Right forelimb (tissue), 1 donor: Measurements from ENCODE around the gene RHEX.

ENCODE experiments used
- DNase-seq: peaks from one replicate; pipeline ENCODE4 v3.0.0-alpha.2; 2018

RHEX gene

GRCh38 chr1:206120406-206120805 lies 67.4 kb downstream of the RHEX start:
- no peak for DNase-seq

DNA sequence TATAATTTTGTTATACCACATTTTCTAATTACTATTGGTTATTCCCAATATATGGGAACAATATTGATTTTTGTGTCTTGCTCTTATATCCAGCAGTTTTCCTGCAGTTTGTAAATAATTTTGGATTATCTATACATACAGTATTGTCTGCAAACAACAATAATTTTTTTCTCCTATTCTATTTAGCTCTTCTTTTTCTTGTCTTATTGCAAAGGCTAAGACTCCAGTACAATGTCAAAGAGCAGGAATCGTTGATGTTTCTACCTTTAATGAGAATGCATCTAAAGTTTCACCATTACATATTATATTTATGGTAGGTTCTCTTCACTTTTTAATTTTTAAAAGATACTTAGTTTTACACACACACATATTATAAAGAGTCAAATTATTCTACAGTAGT lies 68.3 kb downstream of the RHEX start:
- DNase-seq = no peak

- DNase-seq = no peak
These were observed 69.7 kb downstream of the RHEX start for GRCh38 chr1:206122686-206123085.

GRCh38 chr1:206125346-206125745 lies 72.4 kb downstream of the RHEX start:
- DNase-seq = no peak

DNA sequence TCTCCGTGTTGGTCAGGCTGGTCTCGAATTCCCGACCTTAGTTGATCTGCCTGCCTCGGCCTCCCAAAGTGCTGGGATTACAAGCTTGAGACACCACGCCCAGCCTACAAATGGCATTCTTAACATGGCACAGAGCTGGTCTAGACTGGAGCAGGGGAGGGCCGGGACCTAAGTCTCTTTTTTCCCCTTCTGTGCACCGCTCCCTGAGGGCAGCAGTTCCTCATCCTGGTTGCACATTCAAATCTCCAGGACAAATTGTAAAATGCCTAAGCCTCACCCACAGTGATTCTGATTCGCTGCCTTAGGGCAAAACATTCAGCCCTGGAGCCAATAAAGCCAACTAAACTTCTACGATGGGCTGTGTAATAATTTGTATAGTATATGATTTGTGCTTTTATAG lies 74.4 kb downstream of the RHEX start:
- no peak for DNase-seq

GRCh38 chr1:206128196-206128595 lies 75.2 kb downstream of the RHEX start:
- no peak for DNase-seq

DNA sequence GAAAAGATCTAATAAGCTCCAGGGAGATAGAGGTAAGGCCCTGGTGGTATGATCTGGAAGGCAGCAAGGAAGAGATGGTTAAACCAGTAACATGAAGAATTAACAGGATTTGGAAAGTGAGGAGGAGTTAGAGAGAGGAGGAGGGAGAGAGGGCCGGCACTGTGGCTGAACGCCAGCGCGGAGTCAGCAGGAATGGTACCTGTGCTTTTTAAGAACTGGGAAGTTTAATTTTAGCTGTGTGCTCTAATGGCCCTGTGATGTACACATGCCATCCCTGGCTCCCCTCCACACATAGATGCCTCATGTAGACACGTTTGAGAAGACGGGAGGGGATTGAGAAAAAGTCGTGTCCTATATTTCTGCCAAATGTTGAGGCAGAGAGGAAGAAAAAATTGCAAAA lies 78.1 kb downstream of the RHEX start:
- no peak for DNase-seq

DNA sequence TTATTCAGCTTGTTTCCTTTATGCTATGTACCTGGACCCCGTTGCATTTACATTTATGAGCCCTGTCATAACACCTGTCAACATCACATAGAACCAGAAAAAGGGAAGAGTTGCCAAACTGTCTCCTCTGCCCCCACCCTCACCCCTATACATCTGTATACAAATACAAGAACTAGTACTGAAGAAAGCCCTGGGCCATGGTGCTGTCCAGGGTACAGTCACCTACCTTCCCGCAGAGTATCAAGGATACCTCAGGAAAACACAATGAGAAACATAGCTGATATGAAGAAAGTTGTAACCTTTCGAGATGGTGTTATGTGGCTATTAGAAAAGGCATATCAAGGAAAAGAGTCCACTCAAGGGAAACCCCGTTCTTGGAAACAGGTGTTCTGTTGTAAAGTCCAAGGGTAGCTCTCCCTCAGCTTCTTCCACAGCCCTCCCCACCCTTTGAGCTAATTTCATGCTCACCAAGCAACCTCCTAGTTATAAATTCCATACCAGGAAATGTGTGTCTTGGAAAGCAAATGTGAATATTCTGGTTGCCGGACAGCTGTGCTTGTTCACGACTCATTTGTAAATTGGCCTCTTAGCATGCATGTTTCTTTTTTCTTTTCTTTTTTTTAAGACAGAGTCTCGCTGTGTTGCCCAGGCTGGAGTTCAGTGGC lies 80.9 kb downstream of the RHEX start:
- no peak for DNase-seq

DNA sequence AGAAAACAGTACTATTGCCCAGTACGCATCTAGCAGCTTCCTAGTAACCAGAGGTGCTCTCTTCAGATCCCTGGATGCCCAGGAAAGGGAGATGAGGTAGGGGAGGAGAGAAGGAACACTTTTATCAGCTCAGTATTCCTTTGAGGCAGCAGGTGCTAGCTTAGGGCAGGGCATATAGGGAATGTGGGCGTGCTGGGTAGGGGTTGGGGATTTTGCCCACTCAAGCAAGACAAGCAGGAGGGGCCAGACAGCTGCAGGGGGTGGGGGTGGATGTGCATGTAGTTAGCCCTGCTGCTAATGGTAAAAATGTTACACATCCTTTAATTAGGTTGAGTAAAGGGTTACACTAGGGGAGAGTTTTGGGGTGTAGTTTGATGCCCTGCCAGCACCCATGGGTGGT lies 82.3 kb downstream of the RHEX start:
- DNase-seq = no peak

GRCh38 chr1:206136241-206136640 lies 83.3 kb downstream of the RHEX start:
- no peak for DNase-seq

DNA sequence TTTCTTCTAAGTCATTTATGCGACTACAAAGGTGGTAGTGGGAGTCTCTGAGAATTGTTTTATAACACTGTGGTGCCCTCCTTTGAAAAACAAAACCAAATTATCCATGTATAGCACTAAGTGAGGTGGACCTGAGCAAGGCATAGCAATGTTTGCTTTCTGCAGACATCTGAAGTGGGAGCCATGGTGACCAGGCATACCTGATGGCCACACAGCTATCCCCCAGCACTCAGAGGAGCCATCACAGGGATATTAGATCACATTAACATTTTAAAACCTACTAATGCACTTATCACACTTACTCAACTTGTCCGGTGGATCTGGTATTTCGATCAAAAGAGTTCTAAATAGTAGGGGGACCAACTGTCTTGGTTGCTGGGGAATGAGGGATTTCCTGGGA lies 89.0 kb downstream of the RHEX start:
- DNase-seq = no peak

- DNase-seq = no peak
These were observed 89.8 kb downstream of the RHEX start for GRCh38 chr1:206142770-206143169.

- peak; percentile 79 for DNase-seq
These were observed 90.7 kb downstream of the RHEX start for GRCh38 chr1:206143537-206144172.

DNA sequence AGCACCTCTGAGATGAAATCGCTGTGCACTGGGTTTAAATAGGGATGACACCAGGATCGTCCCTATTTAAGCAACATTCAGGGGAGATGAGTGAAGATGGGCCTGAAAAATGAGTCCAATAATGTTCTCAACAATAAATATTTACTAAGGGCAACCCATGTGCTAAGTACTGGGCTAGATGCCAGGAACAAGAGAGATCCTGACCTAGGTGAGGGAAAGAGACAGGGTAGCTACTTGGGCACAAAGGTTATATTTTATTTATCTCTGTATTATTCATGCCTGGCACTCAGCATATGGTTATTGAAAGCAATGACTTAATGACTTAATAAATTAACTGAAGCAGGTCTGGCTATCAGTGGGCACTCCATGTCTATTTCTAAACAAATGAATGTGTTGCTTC lies 91.6 kb downstream of the RHEX start:
- no peak for DNase-seq

DNA sequence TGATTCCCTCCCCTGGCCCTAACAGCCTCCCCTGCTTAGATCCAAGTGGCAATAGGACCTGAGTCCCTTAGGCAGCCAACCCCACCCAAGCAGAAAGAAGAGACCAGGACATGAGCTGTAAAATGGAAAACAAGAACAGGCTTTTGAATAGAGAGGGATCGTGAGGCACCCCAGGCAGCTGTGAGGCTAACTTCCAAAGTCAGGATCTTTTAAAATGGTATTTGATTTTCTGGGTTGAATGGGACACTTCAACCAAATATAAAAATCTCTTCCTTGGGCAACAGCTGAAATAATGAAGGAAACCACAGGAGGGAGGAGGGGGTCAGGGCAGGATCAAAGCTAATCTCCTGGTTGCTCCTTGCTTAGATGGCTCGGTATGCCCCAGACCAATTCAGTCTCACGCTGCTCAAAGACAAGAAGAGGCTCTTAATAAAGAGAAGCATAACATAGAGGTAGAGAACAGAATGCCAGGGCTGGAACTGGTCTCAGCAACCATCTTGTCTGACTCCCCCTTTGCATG lies 92.9 kb downstream of the RHEX start:
- no peak for DNase-seq
